ENCODE measurements around the gene SLC9A3.

The SLC9A3 gene

GRCh38 chr5:493758-494157 is 30.5 kb downstream of the SLC9A3 start:
- DNase-seq (ENCODE audit: extremely low spot score), result no peak
- ChIA-PET POLR2A (interaction anchor here (1.3 to 1.6 kb wide), 3 partner anchors 20 to 118 kb away, joined by 3 to 5 read pairs (median 4); no protein-coding TSS in a partner anchor), CTCF (interaction anchor here (1.0 kb wide), 1 partner anchor 47 kb away, joined by 4 read pairs; no protein-coding TSS in a partner anchor)
- TF ChIP-seq HDGF (IDR thresholded peaks at IDR 0.05; ENCODE audit: borderline replicate concordance), result no peak
- TF ChIP-seq ZNF384 (IDR thresholded peaks at IDR 0.05), result no peak
- no peak for TF ChIP-seq FOXM1 (IDR thresholded peaks at IDR 0.05; ENCODE audit: borderline replicate concordance)

DNA sequence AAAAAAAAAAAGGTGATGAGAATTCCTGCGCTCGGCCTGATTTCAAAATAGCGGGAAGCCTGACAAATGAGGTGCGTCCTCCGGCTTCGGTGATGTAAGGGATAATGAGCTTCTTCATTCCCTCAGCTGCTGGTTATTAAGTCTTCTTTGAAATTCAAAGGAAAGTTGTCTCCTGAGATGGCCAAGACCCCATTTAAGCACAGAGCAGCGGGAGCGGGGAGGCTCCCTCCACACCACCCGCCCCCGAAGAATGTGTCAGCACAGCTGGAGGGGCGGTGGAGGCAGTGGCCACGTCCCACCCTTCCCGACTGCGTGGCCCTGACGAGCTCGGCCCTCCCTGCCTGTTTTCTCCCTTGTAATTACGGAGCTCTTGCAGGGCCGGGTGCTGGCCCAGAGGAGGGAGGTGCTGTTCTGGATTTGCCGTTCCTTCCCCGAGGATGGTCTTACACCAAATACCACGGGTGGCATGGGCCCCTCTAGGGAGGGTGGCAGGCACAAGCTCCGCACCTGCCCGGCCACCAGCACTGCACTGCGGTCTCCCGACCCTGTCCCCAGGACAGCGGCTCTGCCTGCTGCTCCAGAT is 31.0 kb downstream of the SLC9A3 start:
- TF ChIP-seq FOXM1 (IDR thresholded peaks at IDR 0.05; ENCODE audit: borderline replicate concordance) (no peak), LEF1 (IDR thresholded peaks at IDR 0.05; ENCODE audit: borderline replicate concordance) (no peak), FOXA1 (IDR thresholded peaks at IDR 0.05) (no peak)
- POLR2A ChIA-PET, result interaction anchor here (1.3 to 1.6 kb wide), 3 partner anchors 20 to 118 kb away, joined by 3 to 5 read pairs (median 4); no protein-coding TSS in a partner anchor
- CTCF ChIA-PET, result interaction anchor here (1.0 kb wide), 1 partner anchor 47 kb away, joined by 4 read pairs; no protein-coding TSS in a partner anchor
- DNase-seq (ENCODE audit: extremely low spot score), result no peak

DNA sequence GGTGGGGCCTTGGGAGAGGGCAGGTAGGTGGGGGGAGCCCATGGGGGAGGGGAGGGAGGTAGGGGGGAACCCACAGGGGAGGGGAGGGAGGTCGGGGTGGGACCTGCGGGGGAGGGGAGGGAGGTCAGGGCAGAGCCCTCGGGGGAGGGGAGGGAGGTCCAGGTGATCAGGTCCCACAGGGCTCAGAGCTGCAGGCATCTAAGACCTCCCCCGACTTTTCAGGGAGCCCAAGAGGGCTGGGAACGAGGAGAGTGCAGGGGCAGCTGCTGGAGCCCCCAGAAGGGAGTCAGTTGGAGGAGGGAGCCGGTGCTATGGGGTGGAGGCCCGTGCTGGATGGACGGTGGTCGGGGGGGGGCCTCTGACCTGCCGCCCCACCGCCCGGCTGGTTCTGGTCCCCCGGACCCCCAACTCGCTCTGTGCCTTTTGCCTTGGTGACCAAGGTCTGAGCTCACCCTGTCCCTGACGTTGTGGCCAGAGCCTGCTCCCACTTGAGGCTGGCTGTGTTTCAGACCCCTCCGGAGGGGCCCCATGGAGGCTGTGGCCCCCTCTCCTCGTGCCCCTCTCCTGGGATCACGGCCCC is 31.8 kb downstream of the SLC9A3 start:
- DNase-seq (ENCODE audit: extremely low spot score), result no peak
- TF ChIP-seq FOXM1 (IDR thresholded peaks at IDR 0.05; ENCODE audit: borderline replicate concordance) (no peak), ZNF384 (IDR thresholded peaks at IDR 0.05) (no peak), ARNT (IDR thresholded peaks at IDR 0.05) (no peak), TARDBP (IDR thresholded peaks at IDR 0.05) (no peak), BHLHE40 (IDR thresholded peaks at IDR 0.05; ENCODE audit: borderline replicate concordance) (no peak), L3MBTL2 (conservative IDR thresholded peaks at IDR 0.05) (no peak)
- ChIA-PET POLR2A (interaction anchor here (1.3 to 1.6 kb wide), 2 partner anchors 20 to 119 kb away, joined by 3 to 4 read pairs; no protein-coding TSS in a partner anchor), CTCF (no interaction called here)

DNA sequence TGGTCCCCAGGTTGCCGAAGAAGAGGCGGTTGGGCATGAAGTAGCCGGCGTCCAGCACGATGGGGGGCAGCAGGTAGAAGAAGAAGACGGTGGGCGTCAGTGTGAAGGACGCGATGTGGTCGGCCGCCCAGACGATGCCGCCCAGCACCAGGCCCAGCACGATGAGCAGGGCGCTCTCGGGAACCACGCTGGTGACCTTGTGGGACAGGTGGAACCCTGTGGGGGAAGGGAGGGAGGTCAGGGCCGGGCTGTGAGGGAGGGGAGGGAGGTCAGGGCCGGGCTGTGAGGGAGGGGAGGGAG is 32.4 kb downstream of the SLC9A3 start:
- DNase-seq (ENCODE audit: extremely low spot score), result no peak
- ChIA-PET POLR2A (no interaction called here), CTCF (no interaction called here)
- TF ChIP-seq PKNOX1 (IDR thresholded peaks at IDR 0.05) (no peak), LEF1 (IDR thresholded peaks at IDR 0.05; ENCODE audit: borderline replicate concordance) (no peak), TARDBP (IDR thresholded peaks at IDR 0.05) (no peak), ZNF384 (IDR thresholded peaks at IDR 0.05) (no peak), SP1 (IDR thresholded peaks at IDR 0.05) (no peak), FOXA1 (IDR thresholded peaks at IDR 0.05) (no peak), ARNT (IDR thresholded peaks at IDR 0.05) (no peak), HDGF (IDR thresholded peaks at IDR 0.05; ENCODE audit: borderline replicate concordance) (no peak), NFRKB (IDR thresholded peaks at IDR 0.05) (no peak), FOXK2 (IDR thresholded peaks at IDR 0.05) (no peak), CTBP1 (IDR thresholded peaks at IDR 0.05; ENCODE audit: borderline replicate concordance) (no peak), ELF4 (IDR thresholded peaks at IDR 0.05) (no peak), BHLHE40 (IDR thresholded peaks at IDR 0.05; ENCODE audit: borderline replicate concordance) (no peak), L3MBTL2 (conservative IDR thresholded peaks at IDR 0.05) (no peak)

DNA sequence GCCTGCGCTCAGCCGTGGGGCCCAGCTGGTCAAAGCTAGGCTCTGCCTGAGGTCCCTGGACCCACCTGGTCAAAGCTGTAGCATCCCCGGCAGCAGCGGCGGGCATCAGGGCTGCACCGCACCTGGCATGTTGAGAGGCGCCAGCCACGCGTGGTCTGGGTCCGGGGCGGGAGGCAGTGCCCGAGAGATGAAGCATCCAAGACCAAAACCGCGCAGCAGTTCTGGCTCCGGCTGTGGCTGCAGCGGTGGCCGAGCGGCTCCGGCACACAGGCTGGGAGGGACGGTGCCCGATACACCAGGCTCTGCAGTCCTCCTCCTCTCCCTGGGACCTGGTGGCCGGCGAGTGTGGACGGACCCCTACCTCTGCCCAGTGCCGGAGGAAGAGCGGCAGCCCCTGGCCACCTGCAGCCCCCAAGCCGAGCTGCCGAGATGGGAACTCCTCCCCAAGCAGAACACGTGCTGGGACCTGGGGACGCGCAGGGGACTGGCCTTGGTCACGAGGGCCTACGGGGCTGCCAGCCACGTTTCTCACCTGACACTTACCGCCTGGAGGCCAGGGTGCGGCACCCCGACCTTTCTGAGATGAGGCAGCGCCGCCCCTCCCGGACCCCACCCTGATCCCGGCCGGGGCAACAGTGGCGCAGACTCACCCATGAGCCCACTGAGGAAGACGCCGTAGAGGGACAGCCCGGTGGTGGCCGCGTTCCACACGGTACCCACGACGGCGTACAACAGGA is 33.0 kb downstream of the SLC9A3 start:
- TF ChIP-seq CTBP1 (IDR thresholded peaks at IDR 0.05; ENCODE audit: borderline replicate concordance) (no peak), SUZ12 (IDR thresholded peaks at IDR 0.05) (no peak), LEF1 (IDR thresholded peaks at IDR 0.05; ENCODE audit: borderline replicate concordance) (no peak), TARDBP (IDR thresholded peaks at IDR 0.05) (no peak), ELF4 (IDR thresholded peaks at IDR 0.05) (no peak), HDGF (IDR thresholded peaks at IDR 0.05; ENCODE audit: borderline replicate concordance) (no peak), SP1 (IDR thresholded peaks at IDR 0.05) (no peak), ARNT (IDR thresholded peaks at IDR 0.05) (no peak), BHLHE40 (IDR thresholded peaks at IDR 0.05; ENCODE audit: borderline replicate concordance) (no peak), L3MBTL2 (conservative IDR thresholded peaks at IDR 0.05) (no peak), FOXK2 (IDR thresholded peaks at IDR 0.05) (no peak), FOXA1 (IDR thresholded peaks at IDR 0.05) (no peak), PKNOX1 (IDR thresholded peaks at IDR 0.05) (no peak), ZNF384 (IDR thresholded peaks at IDR 0.05) (no peak), NFRKB (IDR thresholded peaks at IDR 0.05) (no peak), FOXM1 (IDR thresholded peaks at IDR 0.05; ENCODE audit: borderline replicate concordance) (no peak)
- ChIA-PET POLR2A (interaction anchor here (1.3 kb wide), 1 partner anchor 18 kb away, joined by 3 read pairs; no protein-coding TSS in a partner anchor), CTCF (no interaction called here)
- DNase-seq (ENCODE audit: extremely low spot score), result no peak

DNA sequence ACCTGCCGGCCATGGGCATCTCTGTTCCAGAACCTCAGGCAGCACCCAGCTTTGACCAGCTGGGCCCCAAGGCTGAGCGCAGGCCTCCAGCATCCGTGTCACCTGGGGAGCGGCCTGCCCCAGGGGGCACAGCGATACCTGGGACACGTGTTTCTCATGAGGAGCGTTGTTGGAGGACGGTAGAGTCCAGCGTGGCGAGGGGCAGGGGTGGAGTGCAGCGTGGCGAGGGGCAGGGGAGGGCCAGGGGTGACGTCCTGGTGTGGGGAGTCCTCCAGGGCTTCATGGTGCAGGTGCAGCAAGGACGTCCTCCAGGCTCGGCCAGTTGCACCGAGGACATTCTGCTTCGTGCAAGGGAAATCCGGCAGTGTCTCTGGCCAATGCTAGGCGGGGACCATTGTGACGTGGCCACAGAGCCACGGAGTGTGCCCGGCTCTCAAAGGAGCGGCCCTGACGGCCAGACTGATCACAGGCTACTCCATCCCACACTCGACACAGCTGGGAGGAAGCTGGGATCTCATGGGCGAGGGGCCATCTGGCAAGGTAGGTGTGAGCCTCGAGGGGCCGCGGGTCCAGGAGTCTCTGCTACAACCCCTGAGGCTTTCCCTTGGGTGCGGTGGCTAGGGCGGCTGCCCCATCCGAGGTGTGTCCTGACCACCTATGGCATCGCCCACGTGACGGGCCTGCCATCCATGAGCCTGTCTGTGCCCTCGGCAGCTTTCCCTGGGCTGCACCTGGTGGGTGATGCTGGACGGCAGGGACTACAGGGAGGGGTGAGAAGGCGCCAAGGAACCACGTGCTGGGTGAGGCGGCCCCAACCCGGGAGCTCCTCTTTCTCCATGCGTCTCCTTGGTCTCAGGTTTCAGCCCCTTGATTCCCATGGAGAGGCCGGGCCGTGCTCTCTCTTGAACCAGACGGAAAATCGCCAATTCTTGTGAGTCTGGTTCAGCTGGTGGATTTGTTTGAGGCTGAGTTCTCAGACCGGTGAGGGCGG is 33.8 kb downstream of the SLC9A3 start:
- DNase-seq (ENCODE audit: extremely low spot score), result no peak
- TF ChIP-seq LEF1 (IDR thresholded peaks at IDR 0.05; ENCODE audit: borderline replicate concordance), result no peak
- no peak for TF ChIP-seq FOXM1 (IDR thresholded peaks at IDR 0.05; ENCODE audit: borderline replicate concordance)
- no peak for TF ChIP-seq TARDBP (IDR thresholded peaks at IDR 0.05)
- no peak for TF ChIP-seq ZNF384 (IDR thresholded peaks at IDR 0.05)
- no peak for TF ChIP-seq L3MBTL2 (conservative IDR thresholded peaks at IDR 0.05)
- TF ChIP-seq SP1 (IDR thresholded peaks at IDR 0.05), result no peak
- TF ChIP-seq FOXA1 (IDR thresholded peaks at IDR 0.05), result no peak
- ChIA-PET CTCF (no interaction called here), POLR2A (interaction anchor here (1.3 kb wide), 1 partner anchor 17 kb away, joined by 3 read pairs; no protein-coding TSS in a partner anchor)
